IMR-90 (cell line): ENCODE measurements around the gene COL9A3. TPM values are rescaled to one million over a fixed set of nuclear protein-coding genes. Genes with fewer than 3 reads are reported as not detected.

Experiments
- ATAC-seq: fragments of 200-7000 bp; cut with Tn5 transposase; 2 replicates; pipeline ENCODE4 v1.9.1; 2020; ENCODE audit warnings: low read depth, mild to moderate bottlenecking, moderate library complexity
- BruUV-seq: library from RNA; stranded (reverse); fragments of 400-500 nt; replicated peaks from 2 replicates; lab custom pipeline; 2021; lab: Mats Ljungman, UMichigan
- CTCF ChIA-PET: fragments of 300-600 bp; formaldehyde crosslinking; extraction: SDS; loops from one replicate; lab custom pipeline; 2021; ENCODE audit warnings: antibody characterized with exemption; lab: Yijun Ruan, JAX
- POLR2A ChIA-PET: fragments of 300-600 bp; sonication (Branson Sonifier 250); formaldehyde crosslinking; loops from one replicate; lab custom pipeline; 2022; ENCODE audit warnings: antibody characterized with exemption; ENCODE audit not compliant: unreplicated experiment; lab: Charles Lee
- DNase-seq: peaks from one replicate; pipeline ENCODE4 v3.0.0; 2013
- H2AFZ ChIP-seq: replicated peaks from 2 replicates; pipeline ENCODE3; 2013; ENCODE audit warnings: low read length, mild to moderate bottlenecking; ENCODE audit not compliant: poor library complexity
- H2AK5ac ChIP-seq: 2 replicates; pipeline ENCODE4 v1.6.1; 2013; ENCODE audit warnings: low read depth, low read length, inconsistent platforms
- H2AK9ac ChIP-seq: replicated peaks from 2 replicates; pipeline ENCODE3; 2013; ENCODE audit warnings: mild to moderate bottlenecking, low read depth, low read length, moderate library complexity; ENCODE audit not compliant: poor library complexity
- H2BK120ac ChIP-seq: 2 replicates; pipeline ENCODE4 v1.6.1; 2013; ENCODE audit warnings: low read depth, low read length, inconsistent platforms
- H2BK15ac ChIP-seq: 3 replicates; pipeline ENCODE4 v1.6.1; 2013; ENCODE audit warnings: low read depth, low read length, inconsistent platforms
- H2BK20ac ChIP-seq: 2 replicates; pipeline ENCODE4 v1.6.1; 2013; ENCODE audit warnings: low read depth, mild to moderate bottlenecking, inconsistent platforms, low read length, moderate library complexity
- H2BK5ac ChIP-seq: 2 replicates; pipeline ENCODE4 v1.6.1; 2013; ENCODE audit warnings: mild to moderate bottlenecking, low read depth, low read length, inconsistent platforms; ENCODE audit not compliant: poor library complexity, severe bottlenecking
- H3K14ac ChIP-seq: replicated peaks from 2 replicates; pipeline ENCODE4 v1.6.1; 2013; ENCODE audit warnings: low read depth, low read length, inconsistent platforms
- H3K18ac ChIP-seq: 2 replicates; pipeline ENCODE4 v1.6.1; 2013; ENCODE audit warnings: low read depth, low read length, control low read depth
- H3K23ac ChIP-seq: 2 replicates; pipeline ENCODE4 v1.6.1; 2013; ENCODE audit warnings: low read depth, low read length, inconsistent platforms
- H3K27ac ChIP-seq: 2 replicates; pipeline ENCODE4 v1.5.1; 2013; ENCODE audit warnings: mild to moderate bottlenecking, control low read depth, low read length; ENCODE audit not compliant: insufficient read depth
- H3K27me3 ChIP-seq: 2 replicates; pipeline ENCODE4 v1.6.1; 2013; ENCODE audit warnings: low read length; ENCODE audit not compliant: control insufficient read depth, insufficient read depth
- H3K36me3 ChIP-seq: 2 replicates; pipeline ENCODE4 v1.6.1; 2013; ENCODE audit warnings: low read length, mixed read lengths; ENCODE audit not compliant: control insufficient read depth, insufficient read depth
- H3K4ac ChIP-seq: 2 replicates; pipeline ENCODE4 v1.6.1; 2013; ENCODE audit warnings: low read depth, low read length, inconsistent platforms
- H3K4me1 ChIP-seq: 2 replicates; pipeline ENCODE4 v1.6.1; 2013; ENCODE audit warnings: low read length, mixed read lengths; ENCODE audit not compliant: control insufficient read depth, insufficient read depth
- H3K4me2 ChIP-seq: 2 replicates; pipeline ENCODE4 v1.6.1; 2013; ENCODE audit warnings: low read depth, mild to moderate bottlenecking, control low read depth, low read length, moderate library complexity
- H3K4me3 ChIP-seq: 2 replicates; pipeline ENCODE4 v1.5.1; 2013; ENCODE audit warnings: low read depth, mild to moderate bottlenecking, control low read depth, low read length, moderate library complexity; ENCODE audit not compliant: insufficient read depth
- H3K56ac ChIP-seq: 2 replicates; pipeline ENCODE4 v1.6.1; 2013; ENCODE audit warnings: low read length, inconsistent platforms; ENCODE audit not compliant: insufficient read depth; ENCODE audit errors: extremely low read depth
- H3K79me1 ChIP-seq, 2 experiments: 2 replicates each; pipeline ENCODE4 v1.6.1; 2013; ENCODE audit warnings: low read length in 2 of 2, inconsistent platforms in 1 of 2, low read depth in 1 of 2
- H3K9ac ChIP-seq: 2 replicates; pipeline ENCODE4 v1.6.1; 2013; ENCODE audit warnings: low read depth, low read length, control low read depth
- H3K9me1 ChIP-seq: 2 replicates; pipeline ENCODE4 v1.6.1; 2013; ENCODE audit warnings: low read length, inconsistent platforms; ENCODE audit not compliant: insufficient read depth
- H3K9me3 ChIP-seq: 2 replicates; pipeline ENCODE4 v1.6.1; 2013; ENCODE audit warnings: low read length; ENCODE audit not compliant: control insufficient read depth, insufficient read depth
- H4K20me1 ChIP-seq: 2 replicates; pipeline ENCODE4 v1.6.1; 2013; ENCODE audit warnings: low read length, inconsistent platforms; ENCODE audit not compliant: insufficient read depth
- H4K5ac ChIP-seq: 2 replicates; pipeline ENCODE4 v1.6.1; 2013; ENCODE audit warnings: mild to moderate bottlenecking, low read depth, low read length, control low read depth
- H4K8ac ChIP-seq, 2 experiments: 2 replicates each; pipeline ENCODE4 v1.6.1; 2013; ENCODE audit warnings: low read depth in 2 of 2, low read length in 2 of 2, control low read depth in 1 of 2, inconsistent platforms in 1 of 2
- H4K91ac ChIP-seq: 2 replicates; pipeline ENCODE4 v1.6.1; 2013; ENCODE audit warnings: low read depth, low read length, inconsistent platforms; ENCODE audit not compliant: insufficient read depth
- BHLHE40 ChIP-seq: fragments of 150-350 bp; IDR thresholded peaks from 2 replicates; pipeline ENCODE4 v1.6.1; 2016; ENCODE audit warnings: mild to moderate bottlenecking, low read depth, low read length
- CEBPB ChIP-seq: IDR thresholded peaks from 2 replicates; pipeline ENCODE4 v1.6.1; 2012; ENCODE audit warnings: low read depth, low read length, improper control_type of control experiment
- CHD1 ChIP-seq: IDR thresholded peaks from 2 replicates; pipeline ENCODE4 v1.6.1; 2012; ENCODE audit warnings: low read depth, low read length, improper control_type of control experiment
- FOS ChIP-seq: fragments of 150-350 bp; IDR thresholded peaks from 2 replicates; pipeline ENCODE4 v1.6.1; 2016; ENCODE audit warnings: low read depth, low read length
- MAFK ChIP-seq: IDR thresholded peaks from 2 replicates; pipeline ENCODE4 v1.6.1; 2012; ENCODE audit warnings: low read depth, low read length, improper control_type of control experiment
- MAZ ChIP-seq: IDR thresholded peaks from 2 replicates; pipeline ENCODE4 v1.6.1; 2012; ENCODE audit warnings: low read depth, mild to moderate bottlenecking, low read length, improper control_type of control experiment, moderate library complexity, borderline replicate concordance
- MXI1 ChIP-seq: IDR thresholded peaks from 2 replicates; pipeline ENCODE4 v1.6.1; 2012; ENCODE audit warnings: low read depth, mild to moderate bottlenecking, low read length, moderate library complexity, borderline replicate concordance
- NFE2L2 ChIP-seq: fragments of 150-350 bp; IDR thresholded peaks from 2 replicates; pipeline ENCODE4 v1.6.1; 2016; ENCODE audit warnings: low read depth, mild to moderate bottlenecking, low read length
- POLR2A ChIP-seq: IDR thresholded peaks from 2 replicates; pipeline ENCODE4 v1.6.1; 2012; ENCODE audit warnings: mild to moderate bottlenecking, low read depth, low read length
- RAD21 ChIP-seq: IDR thresholded peaks from 2 replicates; pipeline ENCODE4 v1.6.1; 2012; ENCODE audit warnings: low read length, improper control_type of control experiment
- RCOR1 ChIP-seq: IDR thresholded peaks from 2 replicates; pipeline ENCODE4 v1.6.1; 2012; ENCODE audit warnings: mild to moderate bottlenecking, low read length, improper control_type of control experiment; ENCODE audit not compliant: insufficient replicate concordance
- RFX5 ChIP-seq: IDR thresholded peaks from 2 replicates; pipeline ENCODE4 v1.8.0; 2012; ENCODE audit warnings: low read depth, mild to moderate bottlenecking, low read length, moderate library complexity
- SMC3 ChIP-seq: fragments of 150-350 bp; IDR thresholded peaks from 2 replicates; pipeline ENCODE4 v1.6.1; 2016; ENCODE audit warnings: low read depth, mild to moderate bottlenecking, antibody characterized with exemption, low read length, moderate library complexity
- WGBS, 2 experiments: methylation state at CpG; one replicate each; pipeline versions ENCODE4 v1.1.5 to v1.1.7; 2013; ENCODE audit warnings: missing lambda C conversion rate in 2 of 2; ENCODE audit not compliant: insufficient read length in 1 of 2; ENCODE audit errors: extremely low coverage in 2 of 2; 5-methylcytosine and 5-hydroxymethylcytosine counted together
- dilution Hi-C: fragments of 300-500 bp; cut with HindIII; formaldehyde crosslinking; loops from one replicate; pipeline ENCODE4 v1.14.3; 2018; ENCODE audit warnings: low sequenced_read_pairs; ENCODE audit not compliant: unreplicated experiment
- in situ Hi-C: fragments of 300-500 bp; cut with MboI; formaldehyde crosslinking; loops from 3 replicates; pipeline ENCODE4 v1.14.3; 2019; ENCODE audit warnings: low sequenced_read_pairs, inconsistent platforms, mixed read lengths
- intact Hi-C: fragments of 100-400 bp; cut with micrococcal nuclease; formaldehyde crosslinking; loops from 2 replicates; pipeline ENCODE4 v1.10.0; 2022
- polyA plus RNA-seq, 3 experiments: library from polyadenylated mRNA; depleted of rRNA; stranded (reverse); fragments of >200 nt; gene quantifications; 2 replicates each; pipeline ENCODE4 v1.2.3, GENCODE V29; 2012; ENCODE audit warnings: low replicate concordance in 1 of 3
- total RNA-seq: library from RNA; depleted of rRNA; stranded (reverse); fragments of >200 nt; gene quantifications from 2 replicates; pipeline ENCODE4 v1.2.3, GENCODE V29; 2012
- TF ChIP-seq, protein P1 (sequence below): fragments of 150-350 bp; IDR thresholded peaks from 2 replicates; pipeline ENCODE4 v1.6.1; 2016; ENCODE audit warnings: low read depth, mild to moderate bottlenecking, low read length, moderate library complexity, borderline replicate concordance
- TF ChIP-seq, protein P2 (sequence below): fragments of 150-350 bp; IDR thresholded peaks from 2 replicates; pipeline ENCODE4 v1.6.1; 2017; ENCODE audit warnings: mild to moderate bottlenecking, antibody characterized with exemption, low read length, low read depth
- TF ChIP-seq, protein P3 (sequence below): conservative IDR thresholded peaks from 2 replicates; pipeline ENCODE4 v1.5.1; 2012; ENCODE audit warnings: mild to moderate bottlenecking, low read depth, low read length, improper control_type of control experiment

The COL9A3 gene
- total and polyA plus RNA-seq, 2 of the 4 experiments (the other 2 are of a cell fraction) = 0.36 to 1.4 TPM

DNA sequence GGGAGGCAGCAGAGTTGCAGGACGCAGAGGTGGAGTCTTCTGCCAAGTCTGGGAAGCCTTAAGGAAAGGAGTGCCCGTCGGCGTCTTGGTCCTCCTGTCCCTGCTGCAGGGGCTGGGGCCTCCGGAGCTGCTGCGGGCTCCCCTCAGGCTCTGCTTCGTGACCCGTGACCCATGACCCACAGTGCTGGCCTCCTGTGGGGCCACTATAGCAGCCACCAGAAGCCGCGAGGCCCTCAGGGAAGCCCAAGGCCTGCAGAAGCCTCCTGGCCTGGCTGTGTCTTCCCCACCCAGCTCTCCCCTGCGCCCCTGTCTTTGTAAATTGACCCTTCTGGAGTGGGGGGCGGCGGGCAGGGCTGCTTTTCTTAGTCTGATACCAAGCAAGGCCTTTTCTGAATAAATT is 3.3 kb upstream of the COL9A3 start:
- intact Hi-C loops (no loop called here), dilution Hi-C loops (no loop called here), in situ Hi-C loops (no loop called here)
- H3K4me2 ChIP-seq = no peak overlapping the region
- peaks cover 27% of the 10 kb centered on the region for H4K20me1 ChIP-seq
- no peak for DNase-seq
- peaks cover 9% of the 10 kb centered on the region; the same call in 1 of the 2 replicates for H3K4me1 ChIP-seq
- H3K9me1 ChIP-seq = no peaks in the 10 kb centered on the region
- H3K56ac ChIP-seq = no peak overlapping the region
- peaks cover 23% of the 10 kb centered on the region for H3K27me3 ChIP-seq
- no peak overlapping the region for H3K4me3 ChIP-seq
- 96% methylated on average over 8 of the region's 13 CpGs; no CpG with 5 or more reads in 1 of the 2 experiments for WGBS, 2 experiments
- peaks cover 38% of the 10 kb centered on the region; the same call in 1 of the 2 replicates for H3K36me3 ChIP-seq
- no peak for ATAC-seq
- POLR2A ChIA-PET = no interaction called here
- H4K91ac ChIP-seq = no peak overlapping the region
- TF ChIP-seq NFE2L2 = no peak
- TF ChIP-seq, protein P1, sequence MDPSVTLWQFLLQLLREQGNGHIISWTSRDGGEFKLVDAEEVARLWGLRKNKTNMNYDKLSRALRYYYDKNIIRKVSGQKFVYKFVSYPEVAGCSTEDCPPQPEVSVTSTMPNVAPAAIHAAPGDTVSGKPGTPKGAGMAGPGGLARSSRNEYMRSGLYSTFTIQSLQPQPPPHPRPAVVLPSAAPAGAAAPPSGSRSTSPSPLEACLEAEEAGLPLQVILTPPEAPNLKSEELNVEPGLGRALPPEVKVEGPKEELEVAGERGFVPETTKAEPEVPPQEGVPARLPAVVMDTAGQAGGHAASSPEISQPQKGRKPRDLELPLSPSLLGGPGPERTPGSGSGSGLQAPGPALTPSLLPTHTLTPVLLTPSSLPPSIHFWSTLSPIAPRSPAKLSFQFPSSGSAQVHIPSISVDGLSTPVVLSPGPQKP = no peak
- no peak for TF ChIP-seq BHLHE40
- TF ChIP-seq, protein P2, sequence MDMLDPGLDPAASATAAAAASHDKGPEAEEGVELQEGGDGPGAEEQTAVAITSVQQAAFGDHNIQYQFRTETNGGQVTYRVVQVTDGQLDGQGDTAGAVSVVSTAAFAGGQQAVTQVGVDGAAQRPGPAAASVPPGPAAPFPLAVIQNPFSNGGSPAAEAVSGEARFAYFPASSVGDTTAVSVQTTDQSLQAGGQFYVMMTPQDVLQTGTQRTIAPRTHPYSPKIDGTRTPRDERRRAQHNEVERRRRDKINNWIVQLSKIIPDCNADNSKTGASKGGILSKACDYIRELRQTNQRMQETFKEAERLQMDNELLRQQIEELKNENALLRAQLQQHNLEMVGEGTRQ = no peak
- TF ChIP-seq CHD1 = no peak
- no peak for TF ChIP-seq MAZ
- no peak for TF ChIP-seq FOS
- no peak for TF ChIP-seq MAFK
- TF ChIP-seq, protein P3, sequence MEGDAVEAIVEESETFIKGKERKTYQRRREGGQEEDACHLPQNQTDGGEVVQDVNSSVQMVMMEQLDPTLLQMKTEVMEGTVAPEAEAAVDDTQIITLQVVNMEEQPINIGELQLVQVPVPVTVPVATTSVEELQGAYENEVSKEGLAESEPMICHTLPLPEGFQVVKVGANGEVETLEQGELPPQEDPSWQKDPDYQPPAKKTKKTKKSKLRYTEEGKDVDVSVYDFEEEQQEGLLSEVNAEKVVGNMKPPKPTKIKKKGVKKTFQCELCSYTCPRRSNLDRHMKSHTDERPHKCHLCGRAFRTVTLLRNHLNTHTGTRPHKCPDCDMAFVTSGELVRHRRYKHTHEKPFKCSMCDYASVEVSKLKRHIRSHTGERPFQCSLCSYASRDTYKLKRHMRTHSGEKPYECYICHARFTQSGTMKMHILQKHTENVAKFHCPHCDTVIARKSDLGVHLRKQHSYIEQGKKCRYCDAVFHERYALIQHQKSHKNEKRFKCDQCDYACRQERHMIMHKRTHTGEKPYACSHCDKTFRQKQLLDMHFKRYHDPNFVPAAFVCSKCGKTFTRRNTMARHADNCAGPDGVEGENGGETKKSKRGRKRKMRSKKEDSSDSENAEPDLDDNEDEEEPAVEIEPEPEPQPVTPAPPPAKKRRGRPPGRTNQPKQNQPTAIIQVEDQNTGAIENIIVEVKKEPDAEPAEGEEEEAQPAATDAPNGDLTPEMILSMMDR = no peak
- no peak for TF ChIP-seq MXI1
- TF ChIP-seq RAD21 = no peak
- TF ChIP-seq POLR2A = no peak
- no peak for TF ChIP-seq RCOR1
- TF ChIP-seq CEBPB = no peak
- TF ChIP-seq SMC3 = no peak
- TF ChIP-seq RFX5 = no peak
- no peak overlapping the region for H4K8ac ChIP-seq
- H2BK15ac ChIP-seq = no peak overlapping the region
- H3K14ac ChIP-seq = no peak overlapping the region
- H3K9me3 ChIP-seq = no peaks in the 10 kb centered on the region
- no peak overlapping the region for H2AK9ac ChIP-seq
- BruUV-seq = no TSS peak
- CTCF ChIA-PET = no interaction called here
- no peak overlapping the region for H4K5ac ChIP-seq
- no peak overlapping the region for H2BK5ac ChIP-seq
- no peak overlapping the region for H2AK5ac ChIP-seq
- H3K27ac ChIP-seq = no peak overlapping the region
- no peak overlapping the region for H3K9ac ChIP-seq
- no peak overlapping the region for H2AFZ ChIP-seq
- no peak overlapping the region for H2BK120ac ChIP-seq
- H3K18ac ChIP-seq = no peak overlapping the region
- H3K4ac ChIP-seq = no peak overlapping the region
- peaks cover 12 to 13% of the 10 kb centered on the region in 2 experiments; a peak in 3 of 4 replicates for H3K79me1 ChIP-seq
- H3K23ac ChIP-seq = no peak overlapping the region
- H2BK20ac ChIP-seq = no peak overlapping the region
